ENCODE measurements around the gene KCNT2.

KCNT2 gene

DNA sequence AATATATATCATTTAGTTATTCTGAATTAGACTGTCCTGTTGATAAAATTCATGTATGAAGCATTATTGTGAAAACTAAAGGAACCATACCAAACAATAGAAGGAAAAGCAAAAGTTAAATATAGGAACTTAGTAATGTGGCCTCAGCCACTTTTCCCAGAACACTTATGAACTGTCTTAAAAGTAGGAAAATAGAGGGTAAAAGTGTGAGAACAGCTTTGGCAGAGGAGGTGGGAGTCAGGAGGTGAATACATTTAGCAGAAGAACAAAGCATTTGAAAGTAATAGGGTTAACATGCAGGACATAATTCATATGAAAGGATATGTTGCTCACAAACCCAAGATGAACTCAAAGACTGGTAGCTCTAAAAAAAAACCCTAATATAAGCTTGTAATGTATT lies 121.9 kb downstream of the KCNT2 start:
- Histone ChIP-seq H3F3A (ENCODE audit: insufficient read depth, low read length) (no peaks in the 10 kb centered on the region), H3K27ac (ENCODE audit: low read length) (no peak overlapping the region), H3K79me2 (ENCODE audit: low read length) (no peaks in the 10 kb centered on the region), H2AFZ (ENCODE audit: low read length) (no peak overlapping the region), H3K9me3 (replicated peaks; ENCODE audit: insufficient read depth, low read length) (no peaks in the 10 kb centered on the region), H3K4me2 (ENCODE audit: low read depth, low read length) (no peak overlapping the region), H3K36me3 (replicated peaks; ENCODE audit: insufficient read depth, low read length) (no peaks in the 10 kb centered on the region), H3K9ac (ENCODE audit: low read length) (no peak overlapping the region), H3K4me3 (ENCODE audit: low read length) (no peak overlapping the region), H4K20me1 (ENCODE audit: insufficient read depth, low read length) (no peaks in the 10 kb centered on the region), H3K4me1 (ENCODE audit: low read length) (no peaks in the 10 kb centered on the region), H3K27me3 (replicated peaks; ENCODE audit: insufficient read depth, low read length) (no peaks in the 10 kb centered on the region), H3K9me2 (replicated peaks; ENCODE audit: insufficient read depth, low read length) (no peaks in the 10 kb centered on the region)
- DNase-seq, result no peak
- TF ChIP-seq EZH2phosphoT487 (IDR thresholded peaks at IDR 0.05; ENCODE audit: low read length) (no peak), EZH2 (optimal IDR thresholded peaks at IDR 0.05; ENCODE audit: low read depth, low read length) (no peak)
- TF ChIP-seq, protein P1, sequence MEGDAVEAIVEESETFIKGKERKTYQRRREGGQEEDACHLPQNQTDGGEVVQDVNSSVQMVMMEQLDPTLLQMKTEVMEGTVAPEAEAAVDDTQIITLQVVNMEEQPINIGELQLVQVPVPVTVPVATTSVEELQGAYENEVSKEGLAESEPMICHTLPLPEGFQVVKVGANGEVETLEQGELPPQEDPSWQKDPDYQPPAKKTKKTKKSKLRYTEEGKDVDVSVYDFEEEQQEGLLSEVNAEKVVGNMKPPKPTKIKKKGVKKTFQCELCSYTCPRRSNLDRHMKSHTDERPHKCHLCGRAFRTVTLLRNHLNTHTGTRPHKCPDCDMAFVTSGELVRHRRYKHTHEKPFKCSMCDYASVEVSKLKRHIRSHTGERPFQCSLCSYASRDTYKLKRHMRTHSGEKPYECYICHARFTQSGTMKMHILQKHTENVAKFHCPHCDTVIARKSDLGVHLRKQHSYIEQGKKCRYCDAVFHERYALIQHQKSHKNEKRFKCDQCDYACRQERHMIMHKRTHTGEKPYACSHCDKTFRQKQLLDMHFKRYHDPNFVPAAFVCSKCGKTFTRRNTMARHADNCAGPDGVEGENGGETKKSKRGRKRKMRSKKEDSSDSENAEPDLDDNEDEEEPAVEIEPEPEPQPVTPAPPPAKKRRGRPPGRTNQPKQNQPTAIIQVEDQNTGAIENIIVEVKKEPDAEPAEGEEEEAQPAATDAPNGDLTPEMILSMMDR (IDR thresholded peaks at IDR 0.05; ENCODE audit: low read length), result no peak

DNA sequence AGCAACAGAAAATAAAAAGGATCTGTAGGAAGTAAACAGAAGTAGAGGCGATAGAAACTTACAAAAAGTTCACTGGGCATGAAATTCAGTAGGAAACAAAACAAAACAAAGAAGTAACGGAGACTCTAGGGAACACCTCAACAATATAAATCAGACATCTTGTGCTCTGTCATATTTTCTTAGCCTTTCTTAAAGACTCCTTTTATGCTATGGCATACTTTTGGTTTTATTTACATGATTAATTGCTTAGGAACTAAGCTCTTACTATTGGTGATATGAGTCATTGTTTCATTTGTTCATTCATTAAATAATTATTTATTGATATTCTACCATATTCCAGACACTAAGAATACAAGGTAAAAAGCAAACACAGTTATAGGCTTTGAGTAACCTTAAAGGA lies 126.6 kb downstream of the KCNT2 start:
- no peak for DNase-seq
- Histone ChIP-seq H3K79me2 (ENCODE audit: low read length) (no peaks in the 10 kb centered on the region), H3K4me2 (ENCODE audit: low read depth, low read length) (no peak overlapping the region), H3K9me2 (replicated peaks; ENCODE audit: insufficient read depth, low read length) (no peaks in the 10 kb centered on the region), H3K9me3 (replicated peaks; ENCODE audit: insufficient read depth, low read length) (no peaks in the 10 kb centered on the region), H3K27me3 (replicated peaks; ENCODE audit: insufficient read depth, low read length) (no peaks in the 10 kb centered on the region), H3K4me3 (ENCODE audit: low read length) (no peak overlapping the region), H3K4me1 (ENCODE audit: low read length) (no peaks in the 10 kb centered on the region), H4K20me1 (ENCODE audit: insufficient read depth, low read length) (no peaks in the 10 kb centered on the region), H3F3A (ENCODE audit: insufficient read depth, low read length) (no peaks in the 10 kb centered on the region), H2AFZ (ENCODE audit: low read length) (no peak overlapping the region), H3K9ac (ENCODE audit: low read length) (no peak overlapping the region), H3K36me3 (replicated peaks; ENCODE audit: insufficient read depth, low read length) (no peaks in the 10 kb centered on the region), H3K27ac (ENCODE audit: low read length) (no peak overlapping the region)
- no peak for TF ChIP-seq EZH2phosphoT487 (IDR thresholded peaks at IDR 0.05; ENCODE audit: low read length)
- no peak for TF ChIP-seq EZH2 (optimal IDR thresholded peaks at IDR 0.05; ENCODE audit: low read depth, low read length)
- TF ChIP-seq, protein P1 (IDR thresholded peaks at IDR 0.05; ENCODE audit: low read length), result no peak

DNA sequence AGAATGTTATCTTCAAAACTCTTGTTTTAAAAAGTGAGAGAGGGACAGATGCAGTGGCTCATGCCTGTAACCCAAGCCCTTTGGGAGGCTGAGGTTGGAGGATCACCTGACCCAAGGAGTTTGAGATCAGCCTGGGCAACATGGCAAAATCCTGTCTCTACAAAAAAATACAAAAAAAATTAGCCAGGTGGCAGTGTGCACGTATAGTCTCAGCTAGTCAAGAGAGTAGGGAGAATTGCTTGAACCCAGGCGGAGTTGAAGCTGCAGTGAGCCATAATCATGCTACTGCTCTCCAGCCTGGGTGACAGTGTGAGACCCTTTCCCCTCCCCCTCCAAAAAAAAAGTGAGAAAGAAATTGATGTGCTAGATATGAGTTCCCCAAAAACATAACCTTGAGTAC lies 131.0 kb downstream of the KCNT2 start:
- Histone ChIP-seq H4K20me1 (ENCODE audit: insufficient read depth, low read length) (no peaks in the 10 kb centered on the region), H3F3A (ENCODE audit: insufficient read depth, low read length) (no peaks in the 10 kb centered on the region), H3K4me2 (ENCODE audit: low read depth, low read length) (no peak overlapping the region), H3K9me3 (replicated peaks; ENCODE audit: insufficient read depth, low read length) (no peaks in the 10 kb centered on the region), H3K4me3 (ENCODE audit: low read length) (no peak overlapping the region), H3K4me1 (ENCODE audit: low read length) (no peaks in the 10 kb centered on the region), H3K9me2 (replicated peaks; ENCODE audit: insufficient read depth, low read length) (no peaks in the 10 kb centered on the region), H3K36me3 (replicated peaks; ENCODE audit: insufficient read depth, low read length) (no peaks in the 10 kb centered on the region), H3K79me2 (ENCODE audit: low read length) (no peaks in the 10 kb centered on the region), H3K27ac (ENCODE audit: low read length) (no peak overlapping the region), H2AFZ (ENCODE audit: low read length) (no peak overlapping the region), H3K27me3 (replicated peaks; ENCODE audit: insufficient read depth, low read length) (no peaks in the 10 kb centered on the region), H3K9ac (ENCODE audit: low read length) (no peak overlapping the region)
- TF ChIP-seq EZH2phosphoT487 (IDR thresholded peaks at IDR 0.05; ENCODE audit: low read length), result no peak
- no peak for TF ChIP-seq EZH2 (optimal IDR thresholded peaks at IDR 0.05; ENCODE audit: low read depth, low read length)
- TF ChIP-seq, protein P1 (IDR thresholded peaks at IDR 0.05; ENCODE audit: low read length), result no peak
- no peak for DNase-seq
